Measurements from ENCODE around the gene BUD23.

DNA sequence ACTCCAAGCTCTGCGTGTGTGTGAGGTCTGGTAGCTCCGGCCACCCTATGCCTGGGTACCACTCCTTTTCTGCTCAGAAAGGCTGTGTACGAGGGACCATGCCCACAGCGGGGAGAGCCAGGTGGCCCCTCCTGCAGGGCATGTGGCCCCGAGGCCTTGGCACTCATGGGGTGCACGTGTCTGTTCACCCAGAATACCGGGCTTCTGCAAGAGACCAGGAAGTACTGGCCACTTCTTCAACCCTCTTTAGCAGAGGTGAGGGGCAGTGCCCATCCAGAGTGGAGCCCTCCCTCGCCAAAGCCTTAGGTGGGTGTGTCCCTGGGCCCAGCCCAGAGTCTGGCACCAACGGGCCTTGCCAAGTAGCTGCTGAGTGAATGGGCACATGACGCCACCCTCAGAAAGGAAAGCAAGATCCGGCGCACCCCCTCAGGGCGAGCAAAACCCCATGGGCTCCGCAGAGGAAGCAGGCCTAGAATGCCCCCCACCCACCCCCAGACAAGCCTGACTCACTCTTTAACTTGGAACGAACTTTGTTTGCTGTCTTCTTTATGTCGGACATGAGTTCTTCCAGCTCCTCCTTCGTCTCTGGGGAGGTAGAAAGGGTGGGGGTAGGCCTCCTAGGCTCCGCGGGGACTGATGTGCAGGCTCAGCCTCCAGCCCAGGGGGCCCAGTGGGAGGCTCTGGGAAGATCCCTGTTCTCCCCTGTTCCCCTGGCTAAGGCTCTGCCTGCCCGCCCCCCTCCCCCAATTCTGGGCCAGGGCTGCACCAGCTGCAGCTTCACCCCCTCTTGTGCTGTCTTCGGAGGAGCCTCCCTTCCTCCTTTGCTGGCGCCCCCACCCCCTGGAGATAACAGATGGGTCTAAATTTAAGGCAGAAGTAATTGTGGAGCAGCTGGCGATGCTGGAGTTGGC, 21.5 kb downstream of the BUD23 start:
- TF ChIP-seq, protein P1, sequence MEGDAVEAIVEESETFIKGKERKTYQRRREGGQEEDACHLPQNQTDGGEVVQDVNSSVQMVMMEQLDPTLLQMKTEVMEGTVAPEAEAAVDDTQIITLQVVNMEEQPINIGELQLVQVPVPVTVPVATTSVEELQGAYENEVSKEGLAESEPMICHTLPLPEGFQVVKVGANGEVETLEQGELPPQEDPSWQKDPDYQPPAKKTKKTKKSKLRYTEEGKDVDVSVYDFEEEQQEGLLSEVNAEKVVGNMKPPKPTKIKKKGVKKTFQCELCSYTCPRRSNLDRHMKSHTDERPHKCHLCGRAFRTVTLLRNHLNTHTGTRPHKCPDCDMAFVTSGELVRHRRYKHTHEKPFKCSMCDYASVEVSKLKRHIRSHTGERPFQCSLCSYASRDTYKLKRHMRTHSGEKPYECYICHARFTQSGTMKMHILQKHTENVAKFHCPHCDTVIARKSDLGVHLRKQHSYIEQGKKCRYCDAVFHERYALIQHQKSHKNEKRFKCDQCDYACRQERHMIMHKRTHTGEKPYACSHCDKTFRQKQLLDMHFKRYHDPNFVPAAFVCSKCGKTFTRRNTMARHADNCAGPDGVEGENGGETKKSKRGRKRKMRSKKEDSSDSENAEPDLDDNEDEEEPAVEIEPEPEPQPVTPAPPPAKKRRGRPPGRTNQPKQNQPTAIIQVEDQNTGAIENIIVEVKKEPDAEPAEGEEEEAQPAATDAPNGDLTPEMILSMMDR (IDR thresholded peaks at IDR 0.05; ENCODE audit: borderline replicate concordance, extremely low read depth, low read length, poor library complexity, severe bottlenecking) = no peak
- no peak for TF ChIP-seq EZH2 (IDR thresholded peaks at IDR 0.05; ENCODE audit: borderline replicate concordance, low read depth, low read length, severe bottlenecking)

All from DND-41 (cell line).